PC-3 (cell line): ENCODE measurements around the gene STON1. TPM values are rescaled to one million over a fixed set of nuclear protein-coding genes. Genes with fewer than 3 reads are reported as not detected.
A peak's percentile ranks its signal among the peaks of the same experiment; 100 is the strongest.
"Not testable (repeated sequence)": the region's sequence is repeated elsewhere in the genome, so short reads cannot be mapped to it uniquely, and the experiment has no call there.

Experiments
- ATAC-seq: fragments of 200-7000 bp; cut with Tn5 transposase; 2 replicates; pipeline ENCODE4 v1.9.1; 2020; ENCODE audit warnings: mild to moderate bottlenecking, moderate library complexity
- BruUV-seq: library from RNA; stranded (reverse); fragments of 400-500 nt; replicated peaks from 2 replicates; lab custom pipeline; 2021; lab: Mats Ljungman, UMichigan
- CTCF ChIA-PET: fragments of 300-600 bp; sonication (Branson Sonifier 250); formaldehyde crosslinking; loops from one replicate; lab custom pipeline; 2022; ENCODE audit warnings: antibody characterized with exemption; lab: Charles Lee
- POLR2A ChIA-PET: fragments of 300-600 bp; sonication (Branson Sonifier 250); formaldehyde crosslinking; loops from one replicate; lab custom pipeline; 2022; ENCODE audit warnings: antibody characterized with exemption; ENCODE audit not compliant: unreplicated experiment; lab: Charles Lee
- DNase-seq: peaks from one replicate; pipeline ENCODE4 v3.0.0-alpha.2; 2015
- H2AFZ ChIP-seq: fragments of 300-600 bp; sonication (generic); 2 replicates; pipeline ENCODE4 v1.6.0; 2016; ENCODE audit warnings: antibody characterized with exemption, low read length
- H3F3A ChIP-seq: fragments of 300-600 bp; sonication (generic); one replicate; pipeline ENCODE4 v1.6.0; 2017; ENCODE audit warnings: antibody characterized with exemption, low read length, control low read depth, mild to moderate bottlenecking; ENCODE audit not compliant: unreplicated experiment
- H3K27ac ChIP-seq: fragments of 300-600 bp; sonication (generic); 2 replicates; pipeline ENCODE4 v1.5.1; 2016; ENCODE audit warnings: mild to moderate bottlenecking, low read length
- H3K27me3 ChIP-seq: fragments of 300-600 bp; sonication (generic); 2 replicates; pipeline ENCODE4 v1.6.1; 2016; ENCODE audit warnings: low read length, mixed read lengths
- H3K36me3 ChIP-seq: fragments of 300-600 bp; sonication (generic); 2 replicates; pipeline ENCODE4 v1.6.1; 2016; ENCODE audit warnings: low read depth, mixed run types, low read length, mixed read lengths
- H3K4me1 ChIP-seq: fragments of 300-600 bp; sonication (generic); 2 replicates; pipeline ENCODE4 v1.5.1; 2016; ENCODE audit warnings: low read length; ENCODE audit not compliant: insufficient read depth
- H3K4me2 ChIP-seq: fragments of 300-600 bp; sonication (generic); 2 replicates; pipeline ENCODE4 v1.6.0; 2016; ENCODE audit warnings: low read length
- H3K4me3 ChIP-seq: fragments of 300-600 bp; sonication (generic); 2 replicates; pipeline ENCODE4 v1.5.1; 2016; ENCODE audit warnings: mild to moderate bottlenecking, low read length, mixed read lengths
- H3K79me2 ChIP-seq: fragments of 300-600 bp; sonication (generic); 2 replicates; pipeline ENCODE4 v1.6.1; 2017; ENCODE audit warnings: low read length, mixed read lengths
- H3K9ac ChIP-seq: fragments of 300-600 bp; sonication (generic); 2 replicates; pipeline ENCODE4 v1.6.0; 2016; ENCODE audit warnings: mild to moderate bottlenecking, low read length
- H3K9me2 ChIP-seq: fragments of 300-600 bp; sonication (generic); replicated peaks from 2 replicates; pipeline ENCODE4 v1.6.1; 2016; ENCODE audit warnings: mixed run types, low read length, mixed read lengths
- H3K9me3 ChIP-seq: fragments of 300-600 bp; sonication (generic); 2 replicates; pipeline ENCODE4 v1.6.1; 2016; ENCODE audit warnings: low read length, mixed read lengths
- H4K20me1 ChIP-seq: fragments of 300-600 bp; sonication (generic); 2 replicates; pipeline ENCODE4 v1.6.1; 2016; ENCODE audit warnings: low read length, mixed read lengths
- EZH2 ChIP-seq: fragments of 300-600 bp; sonication (generic); IDR thresholded peaks from one replicate; pipeline ENCODE4 v1.6.1; 2017; ENCODE audit warnings: antibody characterized with exemption, mild to moderate bottlenecking, low read length; ENCODE audit not compliant: unreplicated experiment
- EZH2phosphoT487 ChIP-seq: fragments of 300-600 bp; sonication (generic); IDR thresholded peaks from 2 replicates; pipeline ENCODE4 v1.6.1; 2018; ENCODE audit warnings: mild to moderate bottlenecking, antibody characterized with exemption, low read length, borderline replicate concordance
- intact Hi-C: fragments of 100-400 bp; cut with micrococcal nuclease; formaldehyde crosslinking; loops from 2 replicates; pipeline ENCODE4 v1.9.0; 2023
- total RNA-seq: library from RNA; depleted of rRNA; stranded (reverse); fragments of >200 nt; gene quantifications from 2 replicates; pipeline ENCODE4 v1.2.3, GENCODE V29; 2014
- TF ChIP-seq, protein P1 (sequence below): fragments of 300-600 bp; sonication (generic); conservative IDR thresholded peaks from 2 replicates; pipeline ENCODE4 v1.5.1; 2017; ENCODE audit warnings: antibody characterized with exemption, low read depth, mild to moderate bottlenecking, low read length

Gene STON1
- total RNA-seq, 1 experiment from 2014 or later: 1.2 TPM

DNA sequence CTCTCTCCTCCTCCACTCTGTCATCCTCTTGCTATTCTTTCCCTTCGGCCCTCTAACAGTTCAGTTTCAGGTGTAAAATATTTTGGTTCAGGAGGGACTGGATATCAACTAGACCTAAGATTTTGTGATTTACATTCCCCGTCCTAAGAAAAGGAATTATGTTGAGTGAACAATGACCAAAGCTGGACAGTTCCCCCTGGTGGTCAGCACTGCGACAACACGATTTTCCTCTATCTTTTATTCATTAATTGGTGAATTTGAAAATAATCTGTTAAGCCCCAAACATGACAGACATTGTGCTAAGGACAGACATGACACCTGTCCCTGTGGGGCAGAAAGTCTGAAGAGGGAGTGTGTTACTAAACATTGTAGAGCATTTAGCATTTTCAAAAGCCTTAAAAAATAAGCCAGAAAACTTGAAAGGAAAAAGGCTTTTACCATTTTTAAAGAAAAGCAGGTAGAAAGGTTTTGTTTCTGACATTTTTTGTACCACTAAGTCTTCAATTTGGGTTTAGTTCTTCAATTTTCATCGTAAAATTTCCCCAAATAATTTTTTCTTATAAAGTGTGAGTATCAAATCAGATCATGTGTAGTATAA, 59.3 kb downstream of the STON1 start:
- ChIA-PET CTCF (interaction anchor here (1.1 kb wide), 1 partner anchor 58 kb away, joined by 9 read pairs; no protein-coding TSS in a partner anchor), POLR2A (interaction anchor here (0.5 kb wide), 1 partner anchor 1110 kb away, joined by 4 read pairs; no protein-coding TSS in a partner anchor)
- BruUV-seq: no TSS peak
- Histone ChIP-seq H4K20me1 (no peaks in the 10 kb centered on the region), H3K4me1 (no peaks in the 10 kb centered on the region), H3K9ac (no peak overlapping the region), H3K4me3 (no peak overlapping the region), H3K79me2 (no peaks in the 10 kb centered on the region), H3K9me2 (no peaks in the 10 kb centered on the region), H3F3A (no peaks in the 10 kb centered on the region), H3K27ac (no peak overlapping the region), H3K36me3 (no peaks in the 10 kb centered on the region), H2AFZ (peak overlapping the region; percentile 44; the same call in 1 of the 2 replicates), H3K9me3 (no peaks in the 10 kb centered on the region), H3K4me2 (no peak overlapping the region), H3K27me3 (no peaks in the 10 kb centered on the region)
- no peak for TF ChIP-seq EZH2phosphoT487
- TF ChIP-seq, protein P1, sequence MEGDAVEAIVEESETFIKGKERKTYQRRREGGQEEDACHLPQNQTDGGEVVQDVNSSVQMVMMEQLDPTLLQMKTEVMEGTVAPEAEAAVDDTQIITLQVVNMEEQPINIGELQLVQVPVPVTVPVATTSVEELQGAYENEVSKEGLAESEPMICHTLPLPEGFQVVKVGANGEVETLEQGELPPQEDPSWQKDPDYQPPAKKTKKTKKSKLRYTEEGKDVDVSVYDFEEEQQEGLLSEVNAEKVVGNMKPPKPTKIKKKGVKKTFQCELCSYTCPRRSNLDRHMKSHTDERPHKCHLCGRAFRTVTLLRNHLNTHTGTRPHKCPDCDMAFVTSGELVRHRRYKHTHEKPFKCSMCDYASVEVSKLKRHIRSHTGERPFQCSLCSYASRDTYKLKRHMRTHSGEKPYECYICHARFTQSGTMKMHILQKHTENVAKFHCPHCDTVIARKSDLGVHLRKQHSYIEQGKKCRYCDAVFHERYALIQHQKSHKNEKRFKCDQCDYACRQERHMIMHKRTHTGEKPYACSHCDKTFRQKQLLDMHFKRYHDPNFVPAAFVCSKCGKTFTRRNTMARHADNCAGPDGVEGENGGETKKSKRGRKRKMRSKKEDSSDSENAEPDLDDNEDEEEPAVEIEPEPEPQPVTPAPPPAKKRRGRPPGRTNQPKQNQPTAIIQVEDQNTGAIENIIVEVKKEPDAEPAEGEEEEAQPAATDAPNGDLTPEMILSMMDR: peak; percentile 88
- DNase-seq: peak; percentile 62
- ATAC-seq: peak; percentile 49
- intact Hi-C loops: loop anchor here (1.0 to 5.0 kb wide), 4 partner anchors 57 to 167 kb away; partner anchors contain the start of gene STON1

DNA sequence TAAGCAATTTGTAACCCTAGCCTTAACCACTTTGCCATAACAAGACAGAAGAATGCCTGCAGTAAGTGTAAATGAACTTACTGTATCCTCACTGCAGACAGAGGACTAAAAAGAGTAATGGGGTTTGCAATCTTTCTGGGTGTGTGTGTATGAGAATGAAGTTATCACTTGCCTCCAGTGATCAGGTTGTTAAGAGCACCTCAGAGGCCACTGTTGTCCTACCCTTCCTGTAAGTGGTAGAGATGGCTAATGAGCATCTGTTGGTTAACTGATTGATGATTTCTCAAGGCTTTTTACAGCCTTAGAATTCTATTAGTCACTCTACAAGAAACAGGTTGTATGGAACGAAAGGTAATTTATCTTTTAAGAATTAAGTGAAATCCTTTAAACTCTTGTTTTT, 60.1 kb downstream of the STON1 start:
- H3K79me2 ChIP-seq: no peaks in the 10 kb centered on the region
- no peaks in the 10 kb centered on the region for H3K27me3 ChIP-seq
- no peak for ATAC-seq
- no peaks in the 10 kb centered on the region for H3F3A ChIP-seq
- ChIA-PET CTCF (no interaction called here), POLR2A (interaction anchor here (0.6 kb wide), 1 partner anchor 920 kb away, joined by 6 read pairs; no protein-coding TSS in a partner anchor)
- BruUV-seq: no TSS peak
- H3K4me3 ChIP-seq: no peak overlapping the region
- intact Hi-C loops: no loop called here
- H4K20me1 ChIP-seq: no peaks in the 10 kb centered on the region
- H3K4me1 ChIP-seq: no peaks in the 10 kb centered on the region
- H3K36me3 ChIP-seq: no peaks in the 10 kb centered on the region
- no peak overlapping the region for H3K9ac ChIP-seq
- H3K27ac ChIP-seq: no peak overlapping the region
- H3K4me2 ChIP-seq: no peak overlapping the region
- no peak for TF ChIP-seq EZH2phosphoT487
- TF ChIP-seq, protein P1: no peak
- TF ChIP-seq EZH2: no peak
- no peaks in the 10 kb centered on the region for H3K9me2 ChIP-seq
- H3K9me3 ChIP-seq: no peaks in the 10 kb centered on the region
- DNase-seq: no peak
- H2AFZ ChIP-seq: no peak overlapping the region

DNA sequence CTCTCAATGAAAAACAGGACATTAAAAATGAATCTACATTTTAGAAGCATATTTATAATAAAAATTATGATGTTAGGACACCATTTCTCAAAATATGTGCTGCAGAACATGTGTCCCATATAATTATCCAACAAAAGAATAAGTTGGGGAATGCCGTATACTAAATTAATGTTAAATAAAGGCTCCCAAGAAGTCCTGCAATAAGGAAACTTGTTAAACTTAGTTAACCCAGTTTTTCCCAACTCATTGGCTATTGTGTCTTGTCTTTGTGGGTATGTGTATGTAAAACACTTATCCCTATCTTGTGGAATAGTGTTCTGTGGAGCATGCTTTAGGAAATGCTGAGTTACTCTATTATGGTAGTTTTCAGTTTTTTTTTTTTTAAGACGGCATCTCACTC, 62.1 kb downstream of the STON1 start:
- Histone ChIP-seq H3K27ac (no peak overlapping the region), H3F3A (no peaks in the 10 kb centered on the region), H3K4me2 (no peak overlapping the region), H3K9ac (no peak overlapping the region), H3K9me2 (no peaks in the 10 kb centered on the region), H3K27me3 (no peaks in the 10 kb centered on the region), H3K36me3 (no peaks in the 10 kb centered on the region), H2AFZ (no peak overlapping the region), H3K9me3 (no peaks in the 10 kb centered on the region), H4K20me1 (no peaks in the 10 kb centered on the region), H3K4me3 (no peak overlapping the region), H3K79me2 (no peaks in the 10 kb centered on the region), H3K4me1 (no peaks in the 10 kb centered on the region)
- TF ChIP-seq EZH2 (no peak), EZH2phosphoT487 (no peak)
- TF ChIP-seq, protein P1: no peak
- intact Hi-C loops: no loop called here
- POLR2A ChIA-PET: no interaction called here
- ATAC-seq (no peak), DNase-seq (no peak)
- BruUV-seq: no TSS peak
- CTCF ChIA-PET: no interaction called here

DNA sequence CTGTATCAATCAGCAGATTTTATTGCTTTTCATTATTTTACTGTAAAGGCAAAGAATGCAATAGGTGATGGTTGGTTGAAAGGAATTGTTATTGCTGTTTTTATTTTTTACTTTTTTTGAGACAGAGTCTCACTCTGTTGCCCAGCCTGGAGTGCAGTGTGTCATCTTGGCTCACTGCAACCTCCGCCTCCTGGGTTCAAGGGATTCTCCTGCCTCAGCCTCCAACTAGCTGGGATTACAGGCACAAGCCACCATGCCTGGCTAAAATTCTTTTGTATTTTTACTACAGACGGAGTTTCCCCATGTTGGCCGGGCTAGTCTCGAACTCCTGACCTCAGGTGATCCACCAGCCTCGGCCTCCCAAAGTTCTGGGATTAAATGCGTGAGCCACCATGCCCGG, 66.8 kb downstream of the STON1 start:
- H3K4me2 ChIP-seq, H3K9me3 ChIP-seq, H3F3A ChIP-seq, H4K20me1 ChIP-seq, H3K9me2 ChIP-seq, H3K4me1 ChIP-seq, BruUV-seq, H2AFZ ChIP-seq, H3K27ac ChIP-seq, POLR2A ChIA-PET, H3K9ac ChIP-seq, H3K4me3 ChIP-seq, H3K27me3 ChIP-seq, ATAC-seq, H3K79me2 ChIP-seq, CTCF ChIA-PET, DNase-seq, intact Hi-C loops, H3K36me3 ChIP-seq: not testable (repeated sequence)
